Activated T-cell treated with anti-CD3 and anti-CD28 coated beads, Interleukin-2, amount 50 U/mL, for 4 hours (primary cell): ENCODE measurements around the gene HIRA. TPM values are rescaled to one million over a fixed set of nuclear protein-coding genes. Genes with fewer than 3 reads are reported as not detected.

Experiments
- ATAC-seq, 2 donors: fragments of 200-7000 bp; cut with Tn5 transposase; one replicate each; pipeline ENCODE4 v1.10.0; 2021
- DNase-seq: peaks from one replicate; pipeline ENCODE4 v3.0.0-alpha.2; 2020
- H3K27me3 Mint-ChIP-seq: one replicate; pipeline ENCODE4 v1.8.0; 2021; ENCODE audit warnings: low read depth, mixed read lengths
- H3K36me3 Mint-ChIP-seq: one replicate; pipeline ENCODE4 v1.8.0; 2022; ENCODE audit warnings: mixed read lengths; ENCODE audit not compliant: insufficient read depth
- H3K4me1 Mint-ChIP-seq: one replicate; pipeline ENCODE4 v1.8.0; 2021; ENCODE audit warnings: low read depth, mixed read lengths
- H3K4me3 Mint-ChIP-seq: one replicate; pipeline ENCODE4 v1.8.0; 2021; ENCODE audit warnings: mild to moderate bottlenecking, moderate library complexity, mixed read lengths
- H3K9me3 Mint-ChIP-seq: one replicate; pipeline ENCODE4 v1.8.0; 2021; ENCODE audit warnings: mixed read lengths
- total RNA-seq, 3 donors: library from RNA; stranded (reverse); gene quantifications; one replicate each; pipeline ENCODE4 v1.2.1, GENCODE V29; 2021

The HIRA gene
- total RNA-seq, 3 donors from 2014 or later, result 36.8 to 41.4 (median 38.2) TPM

- Mint-ChIP-seq H3K36me3 (peaks cover 23% of the 10 kb centered on the region), H3K4me1 (peaks cover 4% of the 10 kb centered on the region), H3K4me3 (no peak overlapping the region), H3K9me3 (no peaks in the 10 kb centered on the region), H3K27me3 (no peaks in the 10 kb centered on the region)
- no peak for ATAC-seq
- DNase-seq, result no peak
Measured at GRCh38 chr22:19359554-19360299, 71.8 kb downstream of the HIRA start.

- peaks cover 20% of the 10 kb centered on the region for H3K36me3 Mint-ChIP-seq
- H3K4me1 Mint-ChIP-seq, result peaks cover 4% of the 10 kb centered on the region
- H3K9me3 Mint-ChIP-seq, result no peaks in the 10 kb centered on the region
- ATAC-seq (no peak), DNase-seq (no peak)
- H3K4me3 Mint-ChIP-seq, result no peak overlapping the region
- H3K27me3 Mint-ChIP-seq, result no peaks in the 10 kb centered on the region
Measured at GRCh38 chr22:19358703-19359553, 72.6 kb downstream of the HIRA start.

- H3K9me3 Mint-ChIP-seq, result no peaks in the 10 kb centered on the region
- no peaks in the 10 kb centered on the region for H3K27me3 Mint-ChIP-seq
- DNase-seq (no peak), ATAC-seq (no peak)
- peaks cover 22% of the 10 kb centered on the region for H3K36me3 Mint-ChIP-seq
- peaks cover 4% of the 10 kb centered on the region for H3K4me1 Mint-ChIP-seq
- no peak overlapping the region for H3K4me3 Mint-ChIP-seq
Measured at GRCh38 chr22:19358195-19358594, 73.3 kb downstream of the HIRA start.

- no peak for ATAC-seq
Measured at GRCh38 chr22:19357270-19358105, 74.0 kb downstream of the HIRA start.

GRCh38 chr22:19356708-19357269 is 74.7 kb downstream of the HIRA start:
- Mint-ChIP-seq H3K4me3 (no peak overlapping the region), H3K36me3 (peaks cover 24% of the 10 kb centered on the region), H3K27me3 (no peaks in the 10 kb centered on the region), H3K9me3 (no peaks in the 10 kb centered on the region), H3K4me1 (peaks cover 1% of the 10 kb centered on the region)
- no peak for ATAC-seq
- DNase-seq, result no peak

More at GRCh38 chr22:19357270-19358105, 74.0 kb downstream of the HIRA start:
- Mint-ChIP-seq H3K9me3 (no peaks in the 10 kb centered on the region), H3K36me3 (peaks cover 22% of the 10 kb centered on the region), H3K4me1 (peaks cover 4% of the 10 kb centered on the region), H3K27me3 (no peaks in the 10 kb centered on the region), H3K4me3 (no peak overlapping the region)
- DNase-seq, result no peak

- Mint-ChIP-seq H3K9me3 (no peaks in the 10 kb centered on the region), H3K36me3 (peaks cover 25% of the 10 kb centered on the region), H3K4me3 (no peak overlapping the region), H3K4me1 (no peaks in the 10 kb centered on the region), H3K27me3 (no peaks in the 10 kb centered on the region)
- DNase-seq, result no peak
- ATAC-seq, result no peak
Measured at GRCh38 chr22:19355413-19356157, 75.9 kb downstream of the HIRA start.

- no peaks in the 10 kb centered on the region for H3K9me3 Mint-ChIP-seq
- DNase-seq (no peak), ATAC-seq (no peak)
- no peaks in the 10 kb centered on the region for H3K4me1 Mint-ChIP-seq
- no peak overlapping the region for H3K4me3 Mint-ChIP-seq
- no peaks in the 10 kb centered on the region for H3K27me3 Mint-ChIP-seq
- peaks cover 33% of the 10 kb centered on the region for H3K36me3 Mint-ChIP-seq
Measured at GRCh38 chr22:19354201-19354600, 77.3 kb downstream of the HIRA start.

GRCh38 chr22:19353363-19354131 is 78.0 kb downstream of the HIRA start:
- ATAC-seq, result no peak
- H3K36me3 Mint-ChIP-seq, result peaks cover 35% of the 10 kb centered on the region
- no peak overlapping the region for H3K4me3 Mint-ChIP-seq
- H3K4me1 Mint-ChIP-seq, result no peaks in the 10 kb centered on the region
- no peaks in the 10 kb centered on the region for H3K27me3 Mint-ChIP-seq
- DNase-seq, result no peak
- no peaks in the 10 kb centered on the region for H3K9me3 Mint-ChIP-seq

GRCh38 chr22:19352766-19353165 is 78.8 kb downstream of the HIRA start:
- H3K9me3 Mint-ChIP-seq, result no peaks in the 10 kb centered on the region
- no peaks in the 10 kb centered on the region for H3K4me1 Mint-ChIP-seq
- no peak for DNase-seq
- no peaks in the 10 kb centered on the region for H3K27me3 Mint-ChIP-seq
- H3K4me3 Mint-ChIP-seq, result no peak overlapping the region
- peaks cover 35% of the 10 kb centered on the region for H3K36me3 Mint-ChIP-seq
- ATAC-seq, result no peak

GRCh38 chr22:19352217-19352616 is 79.3 kb downstream of the HIRA start:
- Mint-ChIP-seq H3K36me3 (peaks cover 37% of the 10 kb centered on the region), H3K9me3 (no peaks in the 10 kb centered on the region), H3K27me3 (no peaks in the 10 kb centered on the region), H3K4me1 (no peaks in the 10 kb centered on the region), H3K4me3 (no peak overlapping the region)
- DNase-seq (no peak), ATAC-seq (no peak)

- no peaks in the 10 kb centered on the region for H3K4me1 Mint-ChIP-seq
- peaks cover 37% of the 10 kb centered on the region for H3K36me3 Mint-ChIP-seq
- H3K27me3 Mint-ChIP-seq, result no peaks in the 10 kb centered on the region
- no peaks in the 10 kb centered on the region for H3K9me3 Mint-ChIP-seq
- no peak overlapping the region for H3K4me3 Mint-ChIP-seq
- no peak for DNase-seq
- ATAC-seq, result no peak
Measured at GRCh38 chr22:19351604-19352003, 79.9 kb downstream of the HIRA start.

- DNase-seq (no peak), ATAC-seq (no peak)
- Mint-ChIP-seq H3K36me3 (peaks cover 42% of the 10 kb centered on the region), H3K27me3 (no peaks in the 10 kb centered on the region), H3K4me3 (no peak overlapping the region), H3K9me3 (no peaks in the 10 kb centered on the region), H3K4me1 (no peaks in the 10 kb centered on the region)
Measured at GRCh38 chr22:19350947-19351346, 80.6 kb downstream of the HIRA start.

GRCh38 chr22:19350476-19350859 is 81.1 kb downstream of the HIRA start:
- H3K4me1 Mint-ChIP-seq, result no peaks in the 10 kb centered on the region
- H3K4me3 Mint-ChIP-seq, result no peak overlapping the region
- H3K36me3 Mint-ChIP-seq, result peaks cover 42% of the 10 kb centered on the region
- no peaks in the 10 kb centered on the region for H3K9me3 Mint-ChIP-seq
- DNase-seq (no peak), ATAC-seq (no peak)
- H3K27me3 Mint-ChIP-seq, result no peaks in the 10 kb centered on the region
